MG63 (cell line): ENCODE results near the gene DRD5. TPM values are rescaled to one million over a fixed set of nuclear protein-coding genes. Genes with fewer than 3 reads are reported as not detected.

Source experiments
- DNase-seq: peaks from one replicate; pipeline ENCODE4 v3.0.0-alpha.2; 2020
- H3K27me3 ChIP-seq: fragments of 250-450 bp; sonication (Bioruptor Pico); 2 replicates; pipeline ENCODE4 v1.5.1; 2020; ENCODE audit warnings: mild to moderate bottlenecking, moderate library complexity
- H3K36me3 ChIP-seq: fragments of 250-450 bp; sonication (Bioruptor Pico); 2 replicates; pipeline ENCODE4 v1.5.1; 2020; ENCODE audit warnings: mild to moderate bottlenecking, moderate library complexity
- H3K4me3 ChIP-seq: fragments of 250-450 bp; sonication (Bioruptor Pico); 2 replicates; pipeline ENCODE4 v1.5.1; 2020; ENCODE audit warnings: mild to moderate bottlenecking, moderate library complexity
- H3K9me3 ChIP-seq: fragments of 250-450 bp; sonication (Bioruptor Pico); 2 replicates; pipeline ENCODE4 v1.5.1; 2020; ENCODE audit warnings: mild to moderate bottlenecking, moderate library complexity
- total RNA-seq: library from RNA; depleted of rRNA; stranded (reverse); fragments of >200 nt; shearing (Covaris generic); gene quantifications from 2 replicates; pipeline ENCODE4 v1.2.3, GENCODE V29; 2014; ENCODE audit warnings: low replicate concordance; rRNA removed

Gene DRD5
- total RNA-seq, 1 experiment from 2014 or later, result not detected

DNA sequence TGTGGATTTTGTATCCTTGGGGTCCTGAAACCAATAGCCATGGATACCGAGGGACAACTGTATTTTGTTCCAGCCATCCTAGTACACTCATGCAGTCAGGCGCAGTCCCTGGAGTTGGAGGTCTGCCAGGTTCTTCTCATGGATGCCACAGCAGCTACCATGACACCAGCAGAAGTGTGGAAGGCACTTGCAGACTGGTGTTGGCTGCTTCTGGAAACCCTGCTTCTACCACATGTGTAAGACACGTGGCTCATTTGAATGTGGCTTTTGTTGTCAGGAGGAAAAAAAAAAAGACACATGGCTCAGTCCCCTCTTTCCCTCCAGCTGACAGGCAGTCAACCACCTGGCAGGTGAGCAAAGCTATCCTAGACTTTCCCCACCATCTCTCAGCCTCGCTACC, 19.4 kb downstream of the DRD5 start:
- no peak for DNase-seq
- no peaks in the 10 kb centered on the region for H3K27me3 ChIP-seq
- no peaks in the 10 kb centered on the region for H3K9me3 ChIP-seq

GRCh38 chr4:9804918-9805317, 23.5 kb downstream of the DRD5 start:
- no peaks in the 10 kb centered on the region for H3K36me3 ChIP-seq
- no peaks in the 10 kb centered on the region for H3K9me3 ChIP-seq
- no peak for DNase-seq
- H3K4me3 ChIP-seq, result no peak overlapping the region
- no peaks in the 10 kb centered on the region for H3K27me3 ChIP-seq

More for the DNA sequence above, 19.4 kb downstream of the DRD5 start:
- Histone ChIP-seq H3K36me3 (no peaks in the 10 kb centered on the region), H3K4me3 (no peak overlapping the region)

GRCh38 chr4:9808077-9808476, 26.6 kb downstream of the DRD5 start:
- H3K4me3 ChIP-seq, result no peak overlapping the region
- DNase-seq, result no peak
- no peaks in the 10 kb centered on the region for H3K27me3 ChIP-seq
- no peaks in the 10 kb centered on the region for H3K9me3 ChIP-seq
- no peaks in the 10 kb centered on the region for H3K36me3 ChIP-seq

DNA sequence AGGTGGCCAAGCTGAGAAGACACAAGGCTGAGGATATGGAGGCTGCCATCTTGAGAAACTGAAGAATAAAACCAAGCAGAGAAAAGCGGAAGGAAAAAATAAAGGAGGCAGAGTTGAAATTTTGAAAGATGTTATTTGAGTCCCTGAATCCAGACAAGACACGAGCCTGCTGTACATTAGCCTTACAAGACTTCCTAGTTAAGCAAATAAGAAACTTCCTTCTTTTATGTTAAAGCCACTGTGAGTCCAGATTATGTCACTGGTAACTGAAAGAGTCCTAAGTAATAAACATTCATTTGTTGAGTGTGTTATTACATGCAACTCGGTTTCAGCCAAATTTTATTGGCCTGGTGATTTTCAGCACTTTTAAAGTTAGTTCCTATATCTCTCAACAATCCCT, 30.4 kb downstream of the DRD5 start:
- no peak for DNase-seq
- Histone ChIP-seq H3K36me3 (no peaks in the 10 kb centered on the region), H3K4me3 (no peak overlapping the region), H3K9me3 (no peaks in the 10 kb centered on the region), H3K27me3 (no peaks in the 10 kb centered on the region)

GRCh38 chr4:9812501-9813340, 31.3 kb downstream of the DRD5 start:
- Histone ChIP-seq H3K4me3 (no peak overlapping the region), H3K9me3 (no peaks in the 10 kb centered on the region), H3K27me3 (no peaks in the 10 kb centered on the region), H3K36me3 (no peaks in the 10 kb centered on the region)
- no peak for DNase-seq

GRCh38 chr4:9816285-9816684, 34.9 kb downstream of the DRD5 start:
- DNase-seq, result no peak
- H3K4me3 ChIP-seq, result no peak overlapping the region
- H3K9me3 ChIP-seq, result no peaks in the 10 kb centered on the region
- H3K36me3 ChIP-seq, result no peaks in the 10 kb centered on the region
- no peaks in the 10 kb centered on the region for H3K27me3 ChIP-seq

DNA sequence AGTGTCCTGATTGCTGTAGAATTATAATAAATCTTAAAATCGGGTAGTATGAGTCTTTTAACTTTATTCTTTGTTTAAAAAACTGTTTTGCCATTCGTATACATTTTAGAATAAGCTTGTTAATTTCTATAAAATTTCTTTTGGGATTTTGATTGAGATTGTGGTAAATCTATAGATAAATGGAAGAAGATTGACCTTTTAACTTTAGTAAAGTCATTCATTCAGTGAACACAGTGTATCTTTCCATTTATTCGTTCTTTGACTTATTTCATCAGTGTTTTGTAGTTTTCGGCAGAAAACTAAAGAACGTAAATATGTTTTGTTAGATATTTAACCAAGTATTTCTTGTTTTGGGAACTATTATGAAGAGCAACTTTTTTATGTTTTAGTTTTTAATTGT, 38.9 kb downstream of the DRD5 start:
- Histone ChIP-seq H3K27me3 (no peaks in the 10 kb centered on the region), H3K4me3 (no peak overlapping the region), H3K9me3 (no peaks in the 10 kb centered on the region), H3K36me3 (no peaks in the 10 kb centered on the region)
- no peak for DNase-seq

DNA sequence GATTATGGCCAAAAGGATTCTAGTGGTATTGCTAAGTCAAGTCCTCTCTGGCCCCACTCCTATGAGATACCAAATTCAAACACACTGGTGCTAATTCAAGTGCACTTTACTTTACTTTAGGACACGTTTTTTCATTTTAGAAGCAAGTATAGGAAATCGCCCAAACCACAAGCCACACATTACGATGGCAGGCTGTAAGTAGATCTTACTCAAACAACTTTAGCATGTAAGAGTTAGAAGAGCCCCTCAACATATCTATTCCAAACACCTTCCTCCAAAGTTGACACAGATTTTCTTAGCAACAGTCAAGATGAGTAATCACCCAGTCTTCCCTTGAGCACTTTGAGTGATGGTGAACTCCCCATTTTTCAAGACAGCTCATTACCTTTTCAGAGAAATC, 43.6 kb downstream of the DRD5 start:
- Histone ChIP-seq H3K36me3 (no peaks in the 10 kb centered on the region), H3K4me3 (no peak overlapping the region), H3K27me3 (no peaks in the 10 kb centered on the region), H3K9me3 (no peaks in the 10 kb centered on the region)
- no peak for DNase-seq

GRCh38 chr4:9826551-9826950, 45.1 kb downstream of the DRD5 start:
- Histone ChIP-seq H3K36me3 (no peaks in the 10 kb centered on the region), H3K9me3 (no peaks in the 10 kb centered on the region), H3K27me3 (no peaks in the 10 kb centered on the region), H3K4me3 (no peak overlapping the region)
- no peak for DNase-seq

GRCh38 chr4:9832640-9833039, 51.2 kb downstream of the DRD5 start:
- Histone ChIP-seq H3K27me3 (no peaks in the 10 kb centered on the region), H3K36me3 (no peaks in the 10 kb centered on the region), H3K4me3 (no peak overlapping the region), H3K9me3 (no peaks in the 10 kb centered on the region)
- DNase-seq, result no peak

- H3K36me3 ChIP-seq, result no peaks in the 10 kb centered on the region
- no peak for DNase-seq
- no peaks in the 10 kb centered on the region for H3K27me3 ChIP-seq
- no peaks in the 10 kb centered on the region for H3K9me3 ChIP-seq
- H3K4me3 ChIP-seq, result no peak overlapping the region
Measured at GRCh38 chr4:9833421-9833820, 52.0 kb downstream of the DRD5 start.

Other genes with a start within 250 kb of the DRD5 start
- gene SLC2A9, start 239.9 kb downstream of the DRD5 start, total RNA-seq, result not detected in 2 replicates